Activated CD8-positive, alpha-beta T cell treated with anti-CD3 and anti-CD28 coated beads, Interleukin-2, amount 10 ng/mL, durations not matched to agents 7 days and 5 days (primary cell): ENCODE measurements around the gene ADGRD1. TPM values are rescaled to one million over a fixed set of nuclear protein-coding genes. Genes with fewer than 3 reads are reported as not detected.

ENCODE experiments used
- ATAC-seq: fragments of 150-1000 bp; cut with Tn5 transposase; one replicate; pipeline ENCODE4 v1.10.0; 2021; ENCODE audit warnings: moderate library complexity
- CTCF ChIA-PET: fragments of 350-600 bp; sonication (Branson Sonifier 250); formaldehyde crosslinking; loops from one replicate; lab custom pipeline; 2021; ENCODE audit warnings: antibody characterized with exemption; lab: Charles Lee
- POLR2A ChIA-PET: fragments of 350-600 bp; sonication (Branson Sonifier 250); formaldehyde crosslinking; loops from one replicate; lab custom pipeline; 2021; ENCODE audit warnings: antibody characterized with exemption; lab: Charles Lee
- DNase-seq: peaks from one replicate; pipeline ENCODE4 v3.0.0-alpha.2; 2020
- H3K27ac Mint-ChIP-seq: one replicate; pipeline ENCODE4 v1.8.0; 2021; ENCODE audit warnings: mild to moderate bottlenecking, mixed read lengths
- H3K27me3 Mint-ChIP-seq: one replicate; pipeline ENCODE4 v1.8.0; 2021; ENCODE audit warnings: low read depth, mixed read lengths
- H3K36me3 Mint-ChIP-seq: one replicate; pipeline ENCODE4 v1.8.0; 2021; ENCODE audit warnings: low read depth, mixed read lengths
- H3K4me1 Mint-ChIP-seq: one replicate; pipeline ENCODE4 v1.8.0; 2021; ENCODE audit warnings: low read depth, mixed read lengths
- H3K4me3 Mint-ChIP-seq: one replicate; pipeline ENCODE4 v1.8.0; 2021; ENCODE audit warnings: mild to moderate bottlenecking, mixed read lengths
- H3K9me3 Mint-ChIP-seq: one replicate; pipeline ENCODE4 v1.8.0; 2022; ENCODE audit warnings: mixed read lengths; ENCODE audit not compliant: insufficient read depth
- total RNA-seq, 2 experiments: library from RNA; stranded (reverse); gene quantifications; one replicate each; pipeline ENCODE4 v1.2.3, GENCODE V29; 2021

ADGRD1 gene
- total RNA-seq, 2 experiments from 2014 or later = not detected

DNA sequence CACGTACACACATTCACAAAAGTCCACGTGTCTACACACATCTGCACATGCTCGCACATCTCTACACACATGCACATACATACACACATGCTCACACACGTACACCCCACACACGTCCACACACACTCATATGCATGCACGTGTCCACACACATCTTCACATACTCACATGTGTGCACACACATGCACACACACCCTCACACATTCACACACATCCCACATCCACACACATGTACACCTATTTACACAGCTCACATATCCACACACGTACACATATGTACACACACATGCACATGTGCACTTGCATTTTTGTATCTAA, 3.6 kb downstream of the ADGRD1 start:
- Mint-ChIP-seq H3K4me3 (no peak overlapping the region), H3K36me3 (no peaks in the 10 kb centered on the region), H3K4me1 (no peaks in the 10 kb centered on the region), H3K27ac (no peak overlapping the region), H3K27me3 (peaks cover 24% of the 10 kb centered on the region), H3K9me3 (no peaks in the 10 kb centered on the region)
- no peak for DNase-seq
- no peak for ATAC-seq
- POLR2A ChIA-PET = no interaction called here
- CTCF ChIA-PET = no interaction called here

DNA sequence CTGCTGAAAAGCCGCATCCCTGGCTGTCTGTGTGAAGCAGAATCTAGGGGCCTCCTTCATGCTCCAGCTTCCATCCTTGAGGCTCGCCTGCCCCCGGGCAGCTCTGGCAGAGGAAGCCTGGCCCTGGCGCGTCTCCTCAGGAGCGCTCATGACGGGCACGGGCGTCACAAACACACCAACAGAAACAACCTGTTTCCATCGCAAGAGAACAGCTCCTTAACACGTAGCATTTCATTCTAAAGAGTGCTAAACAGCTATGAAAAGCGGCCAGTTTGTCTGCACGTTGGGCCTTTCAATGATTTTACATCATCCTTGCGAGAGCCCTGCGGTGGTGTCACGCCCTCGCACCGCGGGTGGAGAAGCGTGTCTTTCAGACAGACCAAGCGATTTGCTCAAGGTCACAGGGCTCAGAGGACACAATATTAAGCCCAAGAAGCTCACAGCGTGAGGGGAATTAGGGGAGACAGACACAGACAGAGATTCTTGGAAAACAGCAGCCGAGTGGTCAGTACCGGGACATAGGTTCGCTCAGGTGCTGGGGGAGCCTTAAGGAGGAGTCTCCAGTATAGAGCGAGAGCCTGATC, 4.9 kb downstream of the ADGRD1 start:
- Mint-ChIP-seq H3K4me1 (no peaks in the 10 kb centered on the region), H3K27me3 (peaks cover 13% of the 10 kb centered on the region), H3K9me3 (no peaks in the 10 kb centered on the region), H3K4me3 (no peak overlapping the region), H3K27ac (no peak overlapping the region), H3K36me3 (no peaks in the 10 kb centered on the region)
- POLR2A ChIA-PET = no interaction called here
- no peak for DNase-seq
- CTCF ChIA-PET = no interaction called here
- no peak for ATAC-seq

DNA sequence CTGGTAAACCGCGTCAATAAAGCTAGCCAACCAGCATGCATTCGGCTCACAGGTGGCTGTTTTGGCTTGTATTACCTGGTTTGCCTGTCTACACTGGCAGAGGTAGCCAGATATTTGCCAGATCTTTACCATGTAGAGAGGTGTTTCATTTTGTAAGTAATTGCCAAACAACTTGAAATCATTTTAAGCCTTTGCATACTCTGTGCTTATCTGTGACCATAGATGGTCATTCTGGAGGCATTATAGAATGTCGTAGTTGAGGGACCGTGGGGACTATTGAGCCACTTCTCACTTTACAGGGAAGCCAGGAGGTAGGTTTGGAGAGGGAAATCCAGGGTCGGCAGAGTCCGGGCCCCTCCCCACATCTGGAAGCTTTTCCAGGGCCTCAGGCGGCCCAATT, 5.9 kb downstream of the ADGRD1 start:
- H3K27me3 Mint-ChIP-seq = peaks cover 6% of the 10 kb centered on the region
- CTCF ChIA-PET = no interaction called here
- POLR2A ChIA-PET = no interaction called here

DNA sequence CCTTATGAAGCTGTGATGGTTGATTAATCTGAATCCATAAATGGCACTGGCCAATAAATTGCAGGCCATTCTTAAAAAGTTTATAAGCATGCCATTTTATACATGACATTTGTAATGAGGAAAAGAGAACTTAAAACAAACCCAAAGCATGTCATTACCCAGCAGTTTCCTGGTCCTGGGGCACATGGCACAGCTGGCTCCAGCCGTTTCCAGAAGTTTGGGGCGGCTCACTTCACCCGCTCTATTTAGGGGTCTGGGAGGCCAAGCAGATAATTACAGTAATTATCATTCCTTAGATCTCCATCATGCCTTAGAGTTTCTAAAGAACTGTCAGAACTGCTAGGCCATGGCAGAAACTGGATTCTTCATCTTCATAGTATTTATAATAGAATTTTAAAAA, 6.4 kb downstream of the ADGRD1 start:
- POLR2A ChIA-PET = no interaction called here
- Mint-ChIP-seq H3K36me3 (no peaks in the 10 kb centered on the region), H3K27ac (no peak overlapping the region), H3K27me3 (peaks cover 3% of the 10 kb centered on the region), H3K9me3 (no peaks in the 10 kb centered on the region), H3K4me1 (no peaks in the 10 kb centered on the region), H3K4me3 (no peak overlapping the region)
- DNase-seq (no peak), ATAC-seq (no peak)
- CTCF ChIA-PET = no interaction called here

More for the DNA sequence above, 5.9 kb downstream of the ADGRD1 start:
- Mint-ChIP-seq H3K4me1 (no peaks in the 10 kb centered on the region), H3K36me3 (no peaks in the 10 kb centered on the region), H3K9me3 (no peaks in the 10 kb centered on the region), H3K4me3 (no peak overlapping the region), H3K27ac (no peak overlapping the region)
- DNase-seq = no peak
- ATAC-seq = no peak

DNA sequence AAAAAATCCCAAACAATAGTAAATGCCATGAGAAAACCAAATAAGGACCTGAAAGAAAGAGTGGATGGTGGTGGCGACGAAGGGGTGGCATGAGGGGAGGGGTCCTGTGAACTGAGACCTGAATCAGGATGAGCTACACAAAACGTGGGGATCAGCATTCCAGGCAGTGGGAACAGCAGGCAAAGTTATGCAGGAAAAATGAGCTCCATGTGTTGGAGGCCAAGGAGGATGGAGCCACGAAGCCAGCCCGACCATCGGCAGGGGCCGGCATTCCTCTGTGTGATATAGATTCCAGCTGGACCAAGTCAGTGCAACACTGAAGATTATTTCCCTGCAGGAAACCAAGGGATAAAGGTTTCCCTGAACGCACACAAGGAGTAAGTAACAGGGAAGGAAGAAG, 7.1 kb downstream of the ADGRD1 start:
- Mint-ChIP-seq H3K27ac (no peak overlapping the region), H3K9me3 (no peaks in the 10 kb centered on the region), H3K4me3 (no peak overlapping the region), H3K36me3 (no peaks in the 10 kb centered on the region), H3K27me3 (peaks cover 3% of the 10 kb centered on the region), H3K4me1 (no peaks in the 10 kb centered on the region)
- ATAC-seq (no peak), DNase-seq (no peak)
- ChIA-PET CTCF (no interaction called here), POLR2A (no interaction called here)

DNA sequence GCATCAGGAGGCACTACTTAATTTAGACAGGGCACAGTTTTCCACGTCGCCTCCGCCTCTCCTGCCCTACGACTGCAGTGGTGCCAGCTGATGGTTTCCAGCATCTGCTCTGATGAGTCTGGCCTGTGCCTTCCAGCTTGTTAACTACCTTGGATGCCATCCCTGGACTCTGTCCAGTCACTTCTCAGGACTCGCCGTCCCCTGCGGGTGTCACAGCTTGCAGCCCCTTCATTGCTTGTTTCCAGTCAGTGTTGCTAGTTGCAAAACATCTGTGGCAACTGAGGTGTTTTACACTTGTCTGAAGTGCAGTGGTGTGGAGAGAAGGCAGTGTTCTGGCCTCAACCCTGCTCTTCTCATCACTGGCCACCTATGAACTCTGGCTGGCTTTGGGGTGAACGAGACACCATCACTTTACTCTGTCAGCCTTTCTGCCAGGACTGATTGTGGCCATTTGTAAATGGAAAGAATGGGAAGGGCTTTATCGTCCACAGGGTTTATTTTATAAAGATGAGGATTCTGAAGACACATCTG, 8.3 kb downstream of the ADGRD1 start:
- H3K4me3 Mint-ChIP-seq = no peak overlapping the region
- no peaks in the 10 kb centered on the region for H3K36me3 Mint-ChIP-seq
- no peak for DNase-seq
- CTCF ChIA-PET = no interaction called here
- H3K4me1 Mint-ChIP-seq = no peaks in the 10 kb centered on the region
- no peaks in the 10 kb centered on the region for H3K9me3 Mint-ChIP-seq
- no peak overlapping the region for H3K27ac Mint-ChIP-seq
- POLR2A ChIA-PET = no interaction called here
- H3K27me3 Mint-ChIP-seq = peaks cover 3% of the 10 kb centered on the region
- ATAC-seq = no peak

DNA sequence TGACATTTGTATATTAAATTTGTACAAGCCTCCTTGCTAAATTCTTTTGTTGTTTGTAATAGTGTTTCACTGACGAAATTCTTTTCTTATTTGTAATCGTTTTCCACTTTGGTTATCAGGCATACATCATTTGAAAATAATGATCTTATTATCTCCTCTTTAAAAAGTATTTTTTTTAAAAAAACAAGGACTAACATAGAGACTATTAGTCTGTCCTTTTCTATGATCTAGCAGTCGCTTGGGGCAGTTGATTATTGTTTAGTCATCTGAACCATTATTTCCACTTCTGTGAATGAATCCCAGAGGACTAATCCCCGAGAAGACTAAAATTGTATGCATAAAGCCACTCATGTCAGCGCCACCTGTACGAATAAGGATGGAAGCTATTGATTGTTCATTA, 11.5 kb downstream of the ADGRD1 start:
- Mint-ChIP-seq H3K4me1 (no peaks in the 10 kb centered on the region), H3K36me3 (no peaks in the 10 kb centered on the region), H3K9me3 (no peaks in the 10 kb centered on the region), H3K27ac (no peak overlapping the region), H3K4me3 (no peak overlapping the region), H3K27me3 (peaks cover 3% of the 10 kb centered on the region)
- ChIA-PET POLR2A (no interaction called here), CTCF (no interaction called here)
- DNase-seq (no peak), ATAC-seq (no peak)

DNA sequence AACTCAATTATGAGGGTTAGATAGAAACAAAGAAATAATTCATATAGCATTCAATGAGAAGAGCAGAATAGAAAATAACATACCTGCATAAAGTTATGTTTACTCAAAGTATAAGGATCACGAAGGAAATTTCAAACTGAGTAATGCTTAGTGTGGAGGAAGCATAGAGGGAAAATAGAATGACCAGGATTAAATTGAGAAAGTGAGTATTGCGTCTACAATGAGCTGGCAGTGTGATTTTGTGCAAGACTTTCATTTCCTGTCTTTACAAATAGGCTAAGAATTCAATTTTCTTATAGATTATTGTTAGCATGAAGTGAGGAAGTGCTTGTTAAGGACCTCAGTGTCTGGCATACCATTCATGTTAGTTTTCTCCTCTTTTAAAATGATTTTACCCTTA, 12.0 kb downstream of the ADGRD1 start:
- POLR2A ChIA-PET = no interaction called here
- DNase-seq (no peak), ATAC-seq (no peak)
- no peaks in the 10 kb centered on the region for H3K9me3 Mint-ChIP-seq
- H3K4me3 Mint-ChIP-seq = no peak overlapping the region
- CTCF ChIA-PET = no interaction called here
- peaks cover 1% of the 10 kb centered on the region for H3K27me3 Mint-ChIP-seq
- H3K27ac Mint-ChIP-seq = no peak overlapping the region
- no peaks in the 10 kb centered on the region for H3K36me3 Mint-ChIP-seq
- H3K4me1 Mint-ChIP-seq = no peaks in the 10 kb centered on the region

DNA sequence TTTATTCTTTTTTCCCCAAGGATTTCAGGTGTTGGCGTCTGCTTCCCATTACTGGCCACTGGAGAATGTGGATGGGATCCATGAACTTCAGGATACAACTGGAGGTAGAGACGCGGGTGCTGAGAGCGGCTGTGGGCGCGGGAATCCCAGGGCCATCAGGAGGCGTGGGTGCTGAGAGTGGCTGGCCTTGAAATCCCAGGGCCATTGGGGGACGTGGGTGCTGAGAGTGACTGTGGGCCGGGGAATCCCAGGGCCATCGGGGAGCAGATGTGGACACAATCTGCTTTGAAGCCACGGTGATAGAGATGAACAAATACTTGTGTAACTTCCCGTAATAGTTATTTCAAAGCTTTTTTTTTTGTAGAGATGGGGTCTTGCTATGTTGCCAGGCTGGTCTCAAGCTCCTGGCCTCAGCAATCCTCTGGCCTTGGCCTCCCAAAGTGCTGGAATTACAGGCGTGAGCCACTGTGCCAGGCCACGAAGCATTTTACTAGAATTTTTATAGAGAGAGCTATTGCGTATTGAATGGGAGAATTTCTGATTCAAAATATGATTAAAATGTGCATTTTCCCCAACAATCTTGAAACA, 12.8 kb downstream of the ADGRD1 start:
- Mint-ChIP-seq H3K27me3 (no peaks in the 10 kb centered on the region), H3K27ac (no peak overlapping the region), H3K4me3 (no peak overlapping the region), H3K36me3 (no peaks in the 10 kb centered on the region), H3K9me3 (no peaks in the 10 kb centered on the region), H3K4me1 (no peaks in the 10 kb centered on the region)
- ChIA-PET POLR2A (no interaction called here), CTCF (no interaction called here)
- DNase-seq = no peak
- ATAC-seq = no peak

DNA sequence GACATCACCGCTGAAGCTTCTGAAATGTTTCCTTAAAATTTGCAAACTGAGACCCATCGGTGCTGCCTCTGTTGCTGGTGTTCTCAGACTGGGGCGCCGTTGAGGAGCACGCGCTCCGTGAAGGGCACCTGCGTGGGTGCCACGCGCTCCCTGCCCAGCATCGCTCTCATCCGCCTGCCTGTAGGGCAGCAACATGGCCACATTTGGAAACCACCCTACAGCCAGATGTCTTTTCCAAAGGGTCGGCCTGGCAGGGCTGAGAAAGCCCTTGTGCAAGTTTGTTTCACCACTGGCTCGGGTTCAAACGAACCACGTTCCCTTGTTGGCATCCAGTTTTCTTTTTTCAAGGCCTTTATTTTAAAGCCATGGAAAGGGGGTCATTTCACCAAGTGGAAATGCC, 13.9 kb downstream of the ADGRD1 start:
- H3K36me3 Mint-ChIP-seq = no peaks in the 10 kb centered on the region

DNA sequence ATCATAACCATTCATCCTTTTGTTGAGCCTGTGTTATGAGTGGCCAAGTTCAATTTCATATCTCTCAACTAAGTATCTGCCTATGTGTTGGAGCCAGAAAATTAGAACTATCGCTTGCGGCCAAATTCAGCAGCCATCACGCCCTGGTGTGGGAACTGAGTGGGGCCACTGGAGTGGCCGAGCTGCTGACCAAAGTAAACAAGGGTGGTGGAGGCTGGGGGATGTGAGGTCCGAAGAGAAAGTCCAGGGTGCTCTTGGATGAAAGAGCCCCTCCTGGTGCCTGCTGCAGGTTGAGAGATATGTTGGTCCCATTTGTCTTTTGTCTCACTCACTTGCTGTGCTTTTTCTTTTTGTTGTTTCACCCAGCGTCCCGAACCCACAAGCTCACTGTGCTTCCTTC, 14.9 kb downstream of the ADGRD1 start:
- CTCF ChIA-PET = no interaction called here
- no peak for ATAC-seq
- POLR2A ChIA-PET = no interaction called here
- Mint-ChIP-seq H3K27me3 (no peaks in the 10 kb centered on the region), H3K4me1 (no peaks in the 10 kb centered on the region), H3K4me3 (no peak overlapping the region), H3K36me3 (no peaks in the 10 kb centered on the region), H3K9me3 (no peaks in the 10 kb centered on the region), H3K27ac (no peak overlapping the region)
- no peak for DNase-seq

More for the DNA sequence above, 13.9 kb downstream of the ADGRD1 start:
- no peak overlapping the region for H3K27ac Mint-ChIP-seq
- no peaks in the 10 kb centered on the region for H3K4me1 Mint-ChIP-seq
- no peaks in the 10 kb centered on the region for H3K27me3 Mint-ChIP-seq
- ChIA-PET CTCF (no interaction called here), POLR2A (no interaction called here)
- no peak for DNase-seq
- no peaks in the 10 kb centered on the region for H3K9me3 Mint-ChIP-seq
- no peak for ATAC-seq
- H3K4me3 Mint-ChIP-seq = no peak overlapping the region

DNA sequence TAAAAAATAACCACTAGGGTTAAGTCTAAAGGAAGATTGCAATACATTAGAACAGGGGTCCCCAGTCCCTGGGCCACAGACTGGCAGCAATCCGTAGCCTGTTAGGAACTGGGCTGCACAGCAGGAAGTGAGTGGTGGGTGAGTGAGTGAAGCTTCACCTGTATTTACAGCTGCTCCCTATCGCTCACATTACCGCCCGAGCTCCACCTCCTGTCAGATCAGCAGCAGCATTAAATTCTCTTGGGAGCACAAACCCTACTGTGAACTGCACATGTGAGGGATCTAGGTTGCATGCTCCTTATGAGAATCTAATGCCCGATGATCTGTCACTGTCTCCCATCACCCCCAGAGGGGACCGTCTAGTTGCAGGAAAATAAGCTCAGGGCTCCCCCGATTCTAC, 15.5 kb downstream of the ADGRD1 start:
- ATAC-seq (no peak), DNase-seq (no peak)
- H3K4me3 Mint-ChIP-seq = no peak overlapping the region
- no peaks in the 10 kb centered on the region for H3K4me1 Mint-ChIP-seq
- H3K9me3 Mint-ChIP-seq = no peaks in the 10 kb centered on the region
- no peaks in the 10 kb centered on the region for H3K36me3 Mint-ChIP-seq
- no peak overlapping the region for H3K27ac Mint-ChIP-seq
- H3K27me3 Mint-ChIP-seq = no peaks in the 10 kb centered on the region
- ChIA-PET CTCF (no interaction called here), POLR2A (no interaction called here)
